NOMO-1 (cell line): ENCODE results near the gene SPHK1.

Source experiments
- DNase-seq, 2 experiments: peaks; one replicate each; lab custom pipeline; 2025; ENCODE audit not compliant: unreplicated experiment in 2 of 2; lab: John Stamatoyannopoulos, UW

The SPHK1 gene

GRCh38 chr17:76431509-76431908 lies 47.1 kb downstream of the SPHK1 start:
- no peak for DNase-seq

GRCh38 chr17:76432004-76432403 lies 47.6 kb downstream of the SPHK1 start:
- no peak for DNase-seq

GRCh38 chr17:76432712-76433336 lies 48.4 kb downstream of the SPHK1 start:
- no peak for DNase-seq

- no peak for DNase-seq
Observed at GRCh38 chr17:76433693-76434092, 49.3 kb downstream of the SPHK1 start.

- no peak for DNase-seq
Observed at GRCh38 chr17:76434870-76435269, 50.5 kb downstream of the SPHK1 start.

GRCh38 chr17:76435751-76436150 lies 51.3 kb downstream of the SPHK1 start:
- DNase-seq = no peak
